Measurements from ENCODE around the gene PXDC1. TPM values are rescaled to one million over a fixed set of nuclear protein-coding genes. Genes with fewer than 3 reads are reported as not detected.

The PXDC1 gene
- total RNA-seq, 2 experiments from 2014 or later: 0.17 to 0.27 TPM

DNA sequence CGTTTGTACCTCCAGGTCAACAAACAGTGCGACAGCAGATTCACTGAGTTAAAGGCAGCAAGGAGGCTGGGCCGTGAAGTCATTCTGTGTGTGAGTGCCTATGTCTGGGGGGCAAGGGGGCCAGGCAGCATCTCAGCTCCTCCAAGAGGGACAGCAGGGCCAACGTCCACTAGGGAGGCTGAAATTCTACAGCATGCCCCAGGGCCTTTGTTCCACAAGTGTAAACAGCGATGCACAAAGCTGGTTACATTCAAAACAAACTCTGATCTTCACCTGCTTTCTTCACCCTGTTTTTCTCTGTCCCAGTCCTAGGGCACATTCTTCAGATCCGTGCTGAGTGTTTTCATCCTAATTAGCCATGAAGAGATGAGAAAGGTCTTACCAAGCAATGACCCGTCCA, 41.1 kb downstream of the PXDC1 start:
- no peak for ATAC-seq (ENCODE audit: poor library complexity)
- ChIA-PET CTCF (no interaction called here), POLR2A (no interaction called here)
- no peaks in the 10 kb centered on the region for H3K36me3 ChIP-seq (ENCODE audit: insufficient read depth, low read length)
- intact Hi-C loops (cut with DNase I, micrococcal nuclease): no loop called here
- H3K27ac ChIP-seq (ENCODE audit: low read depth in 1 of 2, low read length in 2 of 2): no peak overlapping the region
- Mint-ChIP-seq H3K27me3 (peaks cover 7% of the 10 kb centered on the region), H3K4me3 (no peak overlapping the region), H3K4me1 (ENCODE audit: low read depth) (no peaks in the 10 kb centered on the region), H3K9me3 (no peaks in the 10 kb centered on the region), H3K27ac (no peak overlapping the region), H3K36me3 (ENCODE audit: low read depth) (no peaks in the 10 kb centered on the region)
- H3K27me3 ChIP-seq (ENCODE audit: control insufficient read depth in 1 of 2, insufficient read depth in 2 of 2, low read length in 2 of 2): no peaks in the 10 kb centered on the region
- no peaks in the 10 kb centered on the region for H3K9me3 ChIP-seq (ENCODE audit: control insufficient read depth in 1 of 2, insufficient read depth in 1 of 2, low read length in 2 of 2)
- H3K4me3 ChIP-seq (ENCODE audit: low read length): no peak overlapping the region
- no peak for DNase-seq
- TF ChIP-seq, protein P1, sequence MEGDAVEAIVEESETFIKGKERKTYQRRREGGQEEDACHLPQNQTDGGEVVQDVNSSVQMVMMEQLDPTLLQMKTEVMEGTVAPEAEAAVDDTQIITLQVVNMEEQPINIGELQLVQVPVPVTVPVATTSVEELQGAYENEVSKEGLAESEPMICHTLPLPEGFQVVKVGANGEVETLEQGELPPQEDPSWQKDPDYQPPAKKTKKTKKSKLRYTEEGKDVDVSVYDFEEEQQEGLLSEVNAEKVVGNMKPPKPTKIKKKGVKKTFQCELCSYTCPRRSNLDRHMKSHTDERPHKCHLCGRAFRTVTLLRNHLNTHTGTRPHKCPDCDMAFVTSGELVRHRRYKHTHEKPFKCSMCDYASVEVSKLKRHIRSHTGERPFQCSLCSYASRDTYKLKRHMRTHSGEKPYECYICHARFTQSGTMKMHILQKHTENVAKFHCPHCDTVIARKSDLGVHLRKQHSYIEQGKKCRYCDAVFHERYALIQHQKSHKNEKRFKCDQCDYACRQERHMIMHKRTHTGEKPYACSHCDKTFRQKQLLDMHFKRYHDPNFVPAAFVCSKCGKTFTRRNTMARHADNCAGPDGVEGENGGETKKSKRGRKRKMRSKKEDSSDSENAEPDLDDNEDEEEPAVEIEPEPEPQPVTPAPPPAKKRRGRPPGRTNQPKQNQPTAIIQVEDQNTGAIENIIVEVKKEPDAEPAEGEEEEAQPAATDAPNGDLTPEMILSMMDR (IDR thresholded peaks at IDR 0.05): no peak
- no peaks in the 10 kb centered on the region for H3K4me1 ChIP-seq (ENCODE audit: insufficient read depth, low read length)

GRCh38 chr6:3708540-3708939, 43.0 kb downstream of the PXDC1 start:
- Mint-ChIP-seq H3K36me3 (ENCODE audit: low read depth) (no peaks in the 10 kb centered on the region), H3K27me3 (peaks cover 17% of the 10 kb centered on the region), H3K9me3 (no peaks in the 10 kb centered on the region), H3K27ac (no peak overlapping the region), H3K4me3 (no peak overlapping the region), H3K4me1 (ENCODE audit: low read depth) (no peaks in the 10 kb centered on the region)
- no peaks in the 10 kb centered on the region for H3K36me3 ChIP-seq (ENCODE audit: insufficient read depth, low read length)
- ChIA-PET CTCF (no interaction called here), POLR2A (no interaction called here)
- intact Hi-C loops (cut with DNase I, micrococcal nuclease): no loop called here
- H3K9me3 ChIP-seq (ENCODE audit: control insufficient read depth in 1 of 2, insufficient read depth in 1 of 2, low read length in 2 of 2): no peaks in the 10 kb centered on the region
- H3K27ac ChIP-seq (ENCODE audit: low read depth in 1 of 2, low read length in 2 of 2): no peak overlapping the region
- no peak for ATAC-seq (ENCODE audit: poor library complexity)
- DNase-seq: no peak
- TF ChIP-seq, protein P1 (IDR thresholded peaks at IDR 0.05): no peak
- H3K27me3 ChIP-seq (ENCODE audit: control insufficient read depth in 1 of 2, insufficient read depth in 2 of 2, low read length in 2 of 2): no peaks in the 10 kb centered on the region
- H3K4me1 ChIP-seq (ENCODE audit: insufficient read depth, low read length): no peaks in the 10 kb centered on the region
- H3K4me3 ChIP-seq (ENCODE audit: low read length): no peak overlapping the region

DNA sequence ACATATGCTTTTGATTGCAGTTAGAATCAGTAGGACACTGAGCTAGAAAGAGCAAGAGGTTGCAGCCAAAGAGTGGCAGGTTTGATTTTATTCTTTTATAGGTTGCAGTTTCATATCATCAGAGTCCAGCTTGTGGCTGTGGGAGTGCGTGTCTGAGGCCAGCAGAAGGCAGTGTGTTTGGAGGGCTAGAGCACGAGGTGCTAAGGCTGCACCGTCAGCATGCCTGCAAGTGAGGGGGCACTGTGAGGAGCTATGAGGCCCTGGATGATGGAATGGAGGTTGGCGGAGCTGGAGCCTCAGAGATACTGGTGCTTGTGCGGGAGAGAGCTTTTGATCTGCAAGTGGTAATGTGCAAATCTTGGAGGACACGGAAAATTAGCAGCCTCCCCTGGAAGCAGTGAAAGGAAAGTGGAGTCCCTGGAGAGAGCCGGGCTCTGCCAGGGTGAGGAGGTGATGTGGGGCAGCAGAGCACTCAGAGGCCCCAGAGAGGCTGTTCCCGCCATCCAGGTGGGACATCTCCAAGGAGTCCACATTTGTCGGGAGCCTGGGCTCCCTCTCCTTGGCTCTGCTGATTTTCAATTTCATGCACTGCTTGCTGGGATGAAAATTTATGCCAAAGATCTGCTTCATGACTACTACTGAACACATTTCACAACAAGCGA, 43.6 kb downstream of the PXDC1 start:
- ChIA-PET CTCF (no interaction called here), POLR2A (no interaction called here)
- TF ChIP-seq, protein P1 (IDR thresholded peaks at IDR 0.05): no peak
- H3K9me3 ChIP-seq (ENCODE audit: control insufficient read depth in 1 of 2, insufficient read depth in 1 of 2, low read length in 2 of 2): no peaks in the 10 kb centered on the region
- H3K36me3 ChIP-seq (ENCODE audit: insufficient read depth, low read length): no peaks in the 10 kb centered on the region
- Mint-ChIP-seq H3K9me3 (no peaks in the 10 kb centered on the region), H3K4me1 (ENCODE audit: low read depth) (no peaks in the 10 kb centered on the region), H3K36me3 (ENCODE audit: low read depth) (no peaks in the 10 kb centered on the region), H3K4me3 (no peak overlapping the region), H3K27me3 (peaks cover 17% of the 10 kb centered on the region), H3K27ac (no peak overlapping the region)
- H3K4me3 ChIP-seq (ENCODE audit: low read length): no peak overlapping the region
- H3K27ac ChIP-seq (ENCODE audit: low read depth in 1 of 2, low read length in 2 of 2): no peak overlapping the region
- no peaks in the 10 kb centered on the region for H3K4me1 ChIP-seq (ENCODE audit: insufficient read depth, low read length)
- DNase-seq (no peak), ATAC-seq (ENCODE audit: poor library complexity) (no peak)
- intact Hi-C loops (cut with DNase I, micrococcal nuclease): no loop called here
- H3K27me3 ChIP-seq (ENCODE audit: control insufficient read depth in 1 of 2, insufficient read depth in 2 of 2, low read length in 2 of 2): no peaks in the 10 kb centered on the region

Data from CD4-positive, alpha-beta T cell (primary cell).